ENCODE results near the gene GPRASP2.
"Not testable (repeated sequence)": the region's sequence is repeated elsewhere in the genome, so short reads cannot be mapped to it uniquely, and the experiment has no call there.

The GPRASP2 gene

DNA sequence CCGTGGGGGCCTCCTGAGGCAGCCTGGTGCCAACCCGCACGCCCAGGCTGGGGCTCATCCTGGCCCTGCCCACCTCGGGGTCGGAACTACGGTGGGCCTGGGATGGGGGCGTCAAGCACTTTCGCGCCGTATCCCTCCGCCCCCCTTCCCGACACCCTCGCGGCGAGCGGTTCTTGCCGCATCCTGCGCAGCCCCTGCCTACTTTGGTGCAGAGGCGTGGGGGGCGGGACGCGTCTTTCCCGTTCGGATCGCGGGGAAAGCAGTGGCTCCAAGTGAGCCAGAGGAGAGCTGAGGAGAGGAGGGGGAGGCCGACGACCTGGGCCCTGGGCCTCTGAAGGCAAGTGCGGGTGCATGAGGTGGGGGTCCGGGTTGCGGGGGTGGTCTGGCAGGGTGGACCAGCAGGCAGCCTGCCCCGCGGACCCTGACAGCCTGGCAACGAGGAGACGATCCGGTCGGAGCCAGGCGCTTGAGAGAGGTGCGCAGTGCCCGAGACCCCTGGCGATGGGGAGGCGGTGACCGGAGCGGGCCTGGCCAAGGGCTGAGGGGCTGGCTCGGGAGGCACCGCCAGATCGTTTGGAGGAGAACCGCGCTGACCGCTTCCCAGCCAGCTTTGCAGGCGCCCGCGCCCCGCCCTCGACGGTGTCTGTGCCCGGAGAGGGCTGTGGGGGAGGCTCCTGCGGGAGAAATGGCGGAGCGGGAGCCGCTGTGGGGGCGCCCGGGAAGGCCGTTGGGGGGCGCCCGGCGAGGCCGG is at the start of gene GPRASP2:
Gene GPRASP2, plus strand, starts transcription at position 233 of the 751 bp plus-strand sequence. CDS start 2,422 bp downstream, outside the sequence.
- H3K4me3 ChIP-seq, result peak within 1 kb of the TSS; percentile 65 to 75
- H3K4me1 ChIP-seq, result peaks cover 0 to 5% (median 0%) of the 10 kb centered on the region in 4 donors
- no peaks in the 10 kb centered on the region for H3K36me3 ChIP-seq
- H3K27me3 ChIP-seq, result no peaks in the 10 kb centered on the region
- intact Hi-C loops (cut with DNase I; ENCODE audit: low total_unique reads), result no loop called here
- peak; percentile 54 to 78 for DNase-seq
- peak within 1 kb of the TSS; percentile 86 to 88 for H3K27ac ChIP-seq
- H3K9me3 ChIP-seq, result no peaks in the 10 kb centered on the region
- TF ChIP-seq, protein P1, sequence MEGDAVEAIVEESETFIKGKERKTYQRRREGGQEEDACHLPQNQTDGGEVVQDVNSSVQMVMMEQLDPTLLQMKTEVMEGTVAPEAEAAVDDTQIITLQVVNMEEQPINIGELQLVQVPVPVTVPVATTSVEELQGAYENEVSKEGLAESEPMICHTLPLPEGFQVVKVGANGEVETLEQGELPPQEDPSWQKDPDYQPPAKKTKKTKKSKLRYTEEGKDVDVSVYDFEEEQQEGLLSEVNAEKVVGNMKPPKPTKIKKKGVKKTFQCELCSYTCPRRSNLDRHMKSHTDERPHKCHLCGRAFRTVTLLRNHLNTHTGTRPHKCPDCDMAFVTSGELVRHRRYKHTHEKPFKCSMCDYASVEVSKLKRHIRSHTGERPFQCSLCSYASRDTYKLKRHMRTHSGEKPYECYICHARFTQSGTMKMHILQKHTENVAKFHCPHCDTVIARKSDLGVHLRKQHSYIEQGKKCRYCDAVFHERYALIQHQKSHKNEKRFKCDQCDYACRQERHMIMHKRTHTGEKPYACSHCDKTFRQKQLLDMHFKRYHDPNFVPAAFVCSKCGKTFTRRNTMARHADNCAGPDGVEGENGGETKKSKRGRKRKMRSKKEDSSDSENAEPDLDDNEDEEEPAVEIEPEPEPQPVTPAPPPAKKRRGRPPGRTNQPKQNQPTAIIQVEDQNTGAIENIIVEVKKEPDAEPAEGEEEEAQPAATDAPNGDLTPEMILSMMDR (IDR thresholded peaks at IDR 0.05), result no peak

DNA sequence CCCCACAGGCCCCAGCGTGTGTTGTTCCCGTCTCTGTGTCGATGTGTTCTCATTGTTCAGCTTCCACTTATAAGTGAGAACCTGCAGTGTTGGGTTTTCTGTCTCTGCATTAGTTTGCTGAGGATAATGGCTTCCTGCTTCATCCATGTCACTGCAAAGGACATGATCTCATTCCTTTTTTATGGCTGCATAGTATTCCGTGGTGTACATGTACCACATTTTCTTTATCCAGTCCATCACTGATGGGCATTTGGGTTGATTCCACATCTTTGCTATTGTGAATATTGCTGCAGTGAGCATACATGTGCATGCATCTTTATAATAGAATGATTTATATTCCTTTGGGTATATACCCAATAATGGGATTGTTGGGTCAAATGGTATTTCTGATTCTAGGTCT is 48.4 kb upstream of the GPRASP2 start:
- H3K27ac ChIP-seq; H3K27me3 ChIP-seq; H3K36me3 ChIP-seq; H3K4me3 ChIP-seq; intact Hi-C loops (cut with DNase I; ENCODE audit: low total_unique reads); H3K4me1 ChIP-seq; H3K9me3 ChIP-seq; DNase-seq: not testable (repeated sequence)

DNA sequence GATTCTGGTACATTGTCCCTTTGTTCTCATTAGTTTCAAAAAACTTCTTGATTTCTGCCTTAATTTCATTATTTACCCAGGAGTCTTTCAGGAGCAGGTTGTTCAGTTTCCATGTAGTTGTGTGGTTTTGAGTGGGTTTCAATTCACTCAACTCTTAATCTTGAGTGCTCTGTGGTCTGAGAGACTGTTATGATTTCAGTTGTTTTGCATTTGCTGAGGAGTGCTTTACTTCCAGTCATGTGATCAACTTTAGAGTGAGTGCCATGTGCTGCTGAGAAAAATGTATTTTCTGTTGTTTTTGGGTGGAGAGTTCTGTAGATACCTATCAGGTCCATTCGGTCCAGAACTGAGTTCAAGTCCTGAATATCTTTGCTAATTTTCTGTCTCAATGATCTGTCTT is 45.2 kb upstream of the GPRASP2 start:
- H3K27me3 ChIP-seq; H3K9me3 ChIP-seq; H3K27ac ChIP-seq; DNase-seq; H3K4me1 ChIP-seq; H3K4me3 ChIP-seq; H3K36me3 ChIP-seq; intact Hi-C loops (cut with DNase I; ENCODE audit: low total_unique reads): not testable (repeated sequence)

DNA sequence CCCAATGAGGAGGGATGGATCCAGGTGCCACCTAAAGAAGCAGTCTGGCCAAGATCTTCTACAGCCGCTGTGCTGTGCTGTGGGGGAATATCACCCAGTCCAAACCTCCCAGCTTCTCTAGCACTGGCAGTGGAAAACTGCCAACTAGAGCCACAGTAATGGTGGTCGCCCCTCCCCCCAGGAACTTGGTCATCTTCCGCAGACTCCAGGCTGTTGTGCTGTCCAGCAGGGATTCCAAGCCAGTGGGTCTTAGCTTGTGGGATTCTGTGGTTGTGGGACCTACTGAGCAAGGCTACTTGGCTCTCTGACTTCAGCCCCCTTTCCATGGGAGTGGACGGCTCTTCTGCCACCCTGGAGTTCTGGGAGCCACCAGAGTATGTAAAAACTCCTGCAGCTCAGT is 42.7 kb upstream of the GPRASP2 start:
- no peak overlapping the region for H3K27ac ChIP-seq
- no peak overlapping the region for H3K4me3 ChIP-seq
- intact Hi-C loops (cut with DNase I; ENCODE audit: low total_unique reads), result no loop called here
- TF ChIP-seq, protein P1 (IDR thresholded peaks at IDR 0.05), result no peak
- no peaks in the 10 kb centered on the region for H3K27me3 ChIP-seq
- H3K36me3 ChIP-seq, result no peaks in the 10 kb centered on the region
- peaks cover 0 to 12% (median 2%) of the 10 kb centered on the region in 4 donors for H3K4me1 ChIP-seq
- DNase-seq, result no peak
- H3K9me3 ChIP-seq, result peaks cover 0 to 4% (median 0%) of the 10 kb centered on the region in 3 donors

DNA sequence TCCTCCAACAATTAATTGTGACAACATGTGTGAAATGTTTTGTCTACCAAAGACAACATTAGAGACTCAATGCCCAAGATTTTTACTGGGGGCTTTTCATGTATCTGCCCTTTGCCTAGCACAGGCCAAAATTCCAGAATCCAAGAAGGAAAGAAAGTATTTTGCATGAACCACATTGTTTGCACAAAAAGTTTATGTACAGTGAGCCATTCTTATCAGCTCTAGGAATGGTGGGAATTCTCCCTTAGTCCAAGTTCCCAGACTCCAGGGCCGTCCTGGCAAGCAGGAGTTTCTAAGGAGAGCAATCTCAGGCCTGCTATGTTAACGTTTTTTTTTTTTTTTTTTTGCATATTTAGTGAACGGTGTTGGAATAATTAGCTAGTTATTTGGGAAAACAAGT is 39.4 kb upstream of the GPRASP2 start:
- intact Hi-C loops (cut with DNase I; ENCODE audit: low total_unique reads), result no loop called here
- H3K36me3 ChIP-seq, result no peaks in the 10 kb centered on the region
- no peak for DNase-seq
- H3K4me1 ChIP-seq, result peaks cover 0 to 12% (median 2%) of the 10 kb centered on the region in 4 donors
- H3K27ac ChIP-seq, result no peak overlapping the region
- H3K9me3 ChIP-seq, result no peaks in the 10 kb centered on the region
- H3K4me3 ChIP-seq, result no peak overlapping the region
- H3K27me3 ChIP-seq, result no peaks in the 10 kb centered on the region
- TF ChIP-seq, protein P1 (IDR thresholded peaks at IDR 0.05), result no peak

DNA sequence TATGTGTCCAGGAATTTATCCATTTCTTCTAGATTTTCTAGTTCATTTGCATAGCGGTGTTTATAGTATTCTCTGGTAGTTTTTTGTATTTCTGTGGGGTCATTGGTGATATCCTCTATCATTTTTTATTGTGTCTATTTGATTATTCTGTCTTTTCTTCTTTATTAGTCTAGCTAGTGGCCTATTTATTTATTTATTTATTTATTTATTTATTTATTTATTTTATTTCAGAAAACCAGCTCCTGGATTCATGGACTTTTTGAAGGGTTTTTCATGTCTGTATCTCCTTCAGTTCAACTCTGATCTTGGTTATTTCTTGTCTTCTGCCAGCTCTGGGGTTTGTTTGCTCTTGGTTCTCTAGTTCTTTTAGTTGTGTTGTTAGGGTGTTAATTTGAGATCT is 34.8 kb upstream of the GPRASP2 start:
- intact Hi-C loops (cut with DNase I; ENCODE audit: low total_unique reads); H3K36me3 ChIP-seq; H3K27ac ChIP-seq; H3K4me1 ChIP-seq; DNase-seq; H3K27me3 ChIP-seq; H3K4me3 ChIP-seq: not testable (repeated sequence)
- peaks cover 0 to 13% (median 11%) of the 10 kb centered on the region in 3 donors for H3K9me3 ChIP-seq

DNA sequence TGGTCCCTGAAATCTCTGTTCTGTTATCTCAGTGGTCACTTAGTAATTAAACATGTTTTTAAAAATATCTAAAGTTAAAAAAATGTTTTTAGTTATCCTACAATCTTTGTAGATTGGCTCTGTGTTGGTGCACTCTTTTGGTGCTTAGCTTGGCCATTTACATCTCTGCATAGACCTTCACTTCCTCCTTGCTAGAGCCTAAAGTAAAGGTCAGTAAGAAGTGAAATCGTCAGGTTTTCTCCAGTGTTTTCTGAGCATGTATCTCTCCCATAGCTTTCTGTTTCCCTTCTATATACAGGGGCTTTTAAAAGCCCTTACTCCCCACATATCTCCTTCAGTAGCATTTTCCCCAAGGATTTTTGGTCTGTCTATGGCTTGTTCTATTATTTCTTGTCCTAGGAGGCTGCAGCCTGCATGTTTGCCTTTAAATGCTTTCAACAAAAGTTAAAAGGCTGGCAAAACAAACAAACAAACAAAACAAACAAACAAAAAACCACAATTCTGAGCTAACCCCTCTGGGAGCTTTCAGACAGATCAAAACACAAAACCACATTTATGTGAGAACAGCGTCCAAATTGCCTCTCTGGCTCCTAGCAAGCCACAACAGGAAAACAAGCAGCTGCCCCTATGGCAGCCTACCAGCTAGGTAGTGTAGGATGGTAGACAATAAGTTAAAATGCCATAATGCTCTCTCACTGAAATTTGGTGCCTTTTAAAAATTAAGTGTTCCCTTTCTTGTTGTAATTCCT is 27.3 kb upstream of the GPRASP2 start:
- Histone ChIP-seq H3K27me3 (no peaks in the 10 kb centered on the region), H3K27ac (no peak overlapping the region), H3K36me3 (peaks cover 0 to 6% (median 0%) of the 10 kb centered on the region in 3 donors), H3K9me3 (peaks cover 0 to 24% (median 13%) of the 10 kb centered on the region in 3 donors), H3K4me3 (no peak overlapping the region), H3K4me1 (no peaks in the 10 kb centered on the region)
- intact Hi-C loops (cut with DNase I; ENCODE audit: low total_unique reads), result no loop called here
- TF ChIP-seq, protein P1 (IDR thresholded peaks at IDR 0.05), result no peak
- no peak for DNase-seq
